Muscle of arm (tissue), 14 donors: Measurements from ENCODE around the gene DYNLT2B. TPM values are rescaled to one million over a fixed set of nuclear protein-coding genes. Genes with fewer than 3 reads are reported as not detected.
"Not testable (repeated sequence)": the region's sequence is repeated elsewhere in the genome, so short reads cannot be mapped to it uniquely, and the experiment has no call there.

Experiments used
- DNase-seq: peaks from one replicate; pipeline ENCODE4 v3.0.0-alpha.2; 2013
- long read RNA-seq, 11 donors: transcript quantifications; one replicate each; lab custom pipeline, GENCODE V29; 2026
- polyA plus RNA-seq, 12 donors: library from polyadenylated mRNA; unstranded; fragments of 120-200 nt; gene quantifications; one replicate each; pipeline ENCODE4 v1.2.1, GENCODE V29; 2013; ENCODE audit not compliant: insufficient read length in 12 of 12

The DYNLT2B gene
- 10 to 100 TPM in 6 of 12 donors, 1 to 10 TPM in 4, not detected in 2; 7.6 to 14.4 (median 10.2) TPM for polyA plus RNA-seq
- long read RNA-seq, donor 1, transcript TCTEX1D2-204 (2 exons, 457 nt), result minor isoform, 5 of 19 reads
- long read RNA-seq, donor 1, transcript TCTEX1D2-201 (5 exons, 673 nt), result major isoform, 10 of 19 reads
- long read RNA-seq, donor 1, partial matches to known transcripts, result 0 of 19 reads
- long read RNA-seq, donor 1, other reads (novel, unspliced or antisense), result 0 of 19 reads
- long read RNA-seq, donor 2, transcript TCTEX1D2-201 (5 exons, 673 nt), result major isoform, 6 of 8 reads
- long read RNA-seq, donor 2, partial matches to known transcripts, result 0 of 8 reads
- long read RNA-seq, donor 2, other reads (novel, unspliced or antisense), result 0 of 8 reads
- long read RNA-seq, donor 3, partial matches to known transcripts, result 0 of 5 reads
- long read RNA-seq, donor 3, other reads (novel, unspliced or antisense), result 0 of 5 reads
- long read RNA-seq, donor 4, partial matches to known transcripts, result 0 of 3 reads
- long read RNA-seq, donor 4, other reads (novel, unspliced or antisense), result 0 of 3 reads
- long read RNA-seq, donor 5, transcript TCTEX1D2-201 (5 exons, 673 nt), result major isoform, 11 of 14 reads
- long read RNA-seq, donor 5, partial matches to known transcripts, result 0 of 14 reads
- long read RNA-seq, donor 5, other reads (novel, unspliced or antisense), result 0 of 14 reads
- long read RNA-seq, donor 6, partial matches to known transcripts, result 0 of 5 reads
- long read RNA-seq, donor 6, other reads (novel, unspliced or antisense), result 0 of 5 reads
- long read RNA-seq, donor 7, partial matches to known transcripts, result 0 of 9 reads
- long read RNA-seq, donor 7, other reads (novel, unspliced or antisense), result 0 of 9 reads
- long read RNA-seq, donor 8, transcript TCTEX1D2-201 (5 exons, 673 nt), result major isoform, 9 of 14 reads
- long read RNA-seq, donor 8, partial matches to known transcripts, result 0 of 14 reads
- long read RNA-seq, donor 8, other reads (novel, unspliced or antisense), result 0 of 14 reads
- long read RNA-seq, donor 9, partial matches to known transcripts, result 0 of 4 reads
- long read RNA-seq, donor 9, other reads (novel, unspliced or antisense), result 0 of 4 reads
- long read RNA-seq, donor 10, partial matches to known transcripts, result 0 of 6 reads
- long read RNA-seq, donor 10, other reads (novel, unspliced or antisense), result 0 of 6 reads
- long read RNA-seq, donor 11, transcript TCTEX1D2-201 (5 exons, 673 nt), result major isoform, 6 of 9 reads
- long read RNA-seq, donor 11, partial matches to known transcripts, result 0 of 9 reads
- long read RNA-seq, donor 11, other reads (novel, unspliced or antisense), result 0 of 9 reads

DNA sequence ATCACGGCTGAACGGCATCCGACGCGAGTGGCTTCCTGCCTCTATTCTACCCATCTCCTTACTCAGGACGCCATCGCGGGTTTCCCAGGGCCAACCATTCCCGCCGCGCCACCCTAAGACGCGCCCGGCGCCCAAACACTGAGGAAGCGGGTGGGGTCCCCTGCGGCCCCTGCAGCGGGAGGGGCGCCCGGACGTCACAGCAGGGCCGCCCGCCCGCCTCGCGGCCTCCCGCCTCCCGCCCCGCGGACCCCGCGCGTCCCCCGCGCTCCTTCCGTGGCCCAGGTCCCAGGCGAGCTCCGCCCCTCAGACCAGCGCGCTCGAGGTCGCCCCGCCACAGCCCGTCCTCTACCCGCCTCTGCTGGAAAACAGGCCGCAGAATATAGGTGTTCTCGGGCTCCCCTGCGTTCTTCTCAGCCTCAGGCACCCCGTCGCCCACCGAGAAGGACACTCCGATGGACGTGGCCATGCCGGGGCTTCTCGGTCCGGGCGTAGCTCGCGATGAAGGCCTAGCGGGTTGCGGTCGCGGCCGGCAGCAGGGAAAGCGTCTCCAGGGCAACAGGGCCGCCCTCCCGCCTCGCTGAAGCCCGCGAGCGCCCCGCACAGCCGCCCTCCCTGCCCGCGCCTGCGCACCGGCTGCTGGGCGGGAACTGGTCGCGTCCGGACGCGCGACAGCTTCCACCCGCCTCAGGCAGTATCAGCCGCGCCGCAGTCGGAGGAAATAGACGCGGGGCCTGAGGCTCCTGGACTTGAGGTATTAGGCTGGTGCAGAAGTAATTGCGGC is at the start of gene DYNLT2B:
TSS of gene DYNLT2B (minus strand) at position 554 of the 781 bp plus-strand sequence. CDS start at position 466, 88 bp downstream.
- DNase-seq, result peak; percentile 91

DNA sequence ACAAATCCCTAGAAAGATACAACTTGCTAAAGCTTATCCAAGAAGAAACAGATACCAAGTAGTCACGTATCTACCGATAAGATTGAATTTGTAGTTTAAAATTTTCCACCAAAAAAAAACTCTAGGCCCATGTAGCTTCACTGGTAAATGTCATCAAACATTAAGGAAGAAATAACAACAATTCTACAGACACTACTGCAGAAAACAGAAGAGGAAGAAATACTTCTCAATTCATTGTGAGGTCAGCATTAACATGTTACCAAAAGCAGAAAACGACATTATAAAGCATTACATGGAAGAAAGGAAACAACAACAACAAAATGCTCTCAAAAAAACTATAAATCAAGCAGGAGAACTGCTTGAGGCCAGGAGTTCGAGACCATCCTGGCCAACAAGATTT is 47.7 kb upstream of the DYNLT2B start:
- no peak for DNase-seq

DNA sequence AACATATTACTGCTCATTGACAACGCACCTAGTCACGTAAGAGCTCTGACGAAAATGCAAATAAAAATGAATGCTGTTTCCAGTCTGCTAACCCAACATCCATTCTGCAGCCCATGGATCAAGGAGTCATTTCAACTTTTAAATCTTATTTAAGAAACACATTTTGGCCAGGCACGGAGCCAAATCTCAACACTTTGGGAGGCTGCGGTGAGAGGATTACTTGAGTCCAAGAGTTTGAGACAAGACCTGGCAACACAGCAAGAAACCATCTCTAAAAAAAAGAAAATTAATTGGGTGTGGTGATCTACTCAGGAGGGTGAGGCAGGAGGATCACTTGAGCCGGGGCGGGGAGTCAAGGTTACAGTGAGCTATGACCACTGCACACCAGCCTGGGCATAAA is 42.5 kb upstream of the DYNLT2B start:
- no peak for DNase-seq

DNA sequence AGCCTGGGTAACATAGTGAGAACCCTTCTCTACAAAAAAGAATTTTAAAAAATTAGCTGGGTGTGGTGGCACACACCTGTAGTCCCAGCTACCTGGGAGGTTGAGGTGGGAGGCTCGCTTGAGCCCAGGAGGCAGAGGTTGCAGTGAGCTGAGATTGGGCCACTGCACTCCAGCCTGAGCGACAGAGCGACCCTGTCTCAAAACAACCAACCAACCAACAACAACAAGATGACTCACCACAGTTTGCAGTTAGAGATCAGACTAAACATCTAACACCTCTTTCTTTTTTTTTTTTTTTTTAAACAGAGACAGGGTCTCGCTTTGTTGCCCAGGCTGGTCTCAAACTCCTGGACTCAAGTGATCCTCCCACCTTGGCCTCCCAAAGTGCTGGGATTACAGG is 40.5 kb upstream of the DYNLT2B start:
- DNase-seq, result not testable (repeated sequence)

DNA sequence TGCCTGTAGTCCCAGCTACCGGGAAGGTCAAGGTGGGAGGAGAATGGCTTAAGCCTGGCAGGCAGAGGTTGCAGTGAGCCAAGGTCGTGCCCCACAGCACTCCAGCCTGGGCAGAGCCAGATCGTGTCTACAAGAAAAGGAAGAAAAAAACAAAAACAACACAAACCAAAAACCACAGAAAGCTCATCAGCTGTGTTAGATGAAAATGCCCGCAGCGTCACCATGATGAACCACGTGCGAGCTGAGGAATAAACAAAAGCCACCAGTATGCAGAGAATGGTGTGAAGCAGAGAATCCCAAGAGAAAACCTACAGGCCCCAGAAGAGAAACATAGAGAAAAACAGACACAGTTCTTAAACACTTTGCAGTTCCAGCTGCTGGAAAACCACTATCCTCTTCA is 39.9 kb upstream of the DYNLT2B start:
- no peak for DNase-seq

- DNase-seq, result no peak
Measured at GRCh38 chr3:196356556-196356955, 38.5 kb upstream of the DYNLT2B start.

GRCh38 chr3:196355668-196356067 is 37.6 kb upstream of the DYNLT2B start:
- no peak for DNase-seq

DNA sequence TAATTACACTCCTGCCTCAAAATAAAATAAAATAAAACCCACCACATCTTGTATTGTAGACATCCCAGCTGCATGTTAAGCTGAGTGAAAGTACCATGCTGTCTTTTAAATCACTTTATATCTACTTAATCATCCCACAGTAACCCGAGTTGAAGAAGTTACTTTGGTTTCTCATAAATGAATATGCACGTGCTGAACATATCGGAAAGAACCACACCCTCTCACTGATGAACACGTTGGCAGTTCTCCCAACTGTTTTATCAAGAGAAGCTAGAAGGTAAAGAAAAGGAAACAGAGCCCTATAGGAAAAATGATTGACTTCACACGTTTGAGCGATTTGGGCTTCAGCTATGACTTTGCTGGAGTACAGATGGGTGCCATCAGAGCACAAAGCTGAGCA is 36.1 kb upstream of the DYNLT2B start:
- no peak for DNase-seq

GRCh38 chr3:196351541-196351940 is 33.5 kb upstream of the DYNLT2B start:
- no peak for DNase-seq

- DNase-seq, result no peak
Measured at GRCh38 chr3:196350067-196350466, 32.0 kb upstream of the DYNLT2B start.

- no peak for DNase-seq
Measured at GRCh38 chr3:196348698-196349097, 30.7 kb upstream of the DYNLT2B start.

DNA sequence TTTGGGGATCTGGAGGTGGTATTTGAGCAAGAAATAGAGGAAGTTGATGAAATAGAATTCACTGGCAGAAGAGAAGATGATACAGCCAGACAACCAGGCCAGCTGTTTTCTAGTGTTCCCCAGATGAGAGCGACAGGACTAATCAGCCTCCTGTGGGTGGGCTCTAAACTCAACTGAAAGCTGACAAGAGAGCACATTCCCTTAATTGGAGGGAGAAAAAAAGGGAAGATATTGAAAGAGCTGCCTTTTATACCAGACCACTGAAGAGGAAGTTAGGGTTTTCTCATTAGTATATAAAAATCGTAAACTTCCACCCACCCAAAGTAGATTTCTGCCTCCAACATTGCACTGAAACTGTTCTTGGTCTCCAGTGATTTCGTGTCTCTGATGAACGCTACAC is 26.6 kb upstream of the DYNLT2B start:
- DNase-seq, result no peak

GRCh38 chr3:196343917-196344316 is 25.9 kb upstream of the DYNLT2B start:
- DNase-seq, result not testable (repeated sequence)

- DNase-seq, result no peak
Measured at GRCh38 chr3:196341137-196341536, 23.1 kb upstream of the DYNLT2B start.

DNA sequence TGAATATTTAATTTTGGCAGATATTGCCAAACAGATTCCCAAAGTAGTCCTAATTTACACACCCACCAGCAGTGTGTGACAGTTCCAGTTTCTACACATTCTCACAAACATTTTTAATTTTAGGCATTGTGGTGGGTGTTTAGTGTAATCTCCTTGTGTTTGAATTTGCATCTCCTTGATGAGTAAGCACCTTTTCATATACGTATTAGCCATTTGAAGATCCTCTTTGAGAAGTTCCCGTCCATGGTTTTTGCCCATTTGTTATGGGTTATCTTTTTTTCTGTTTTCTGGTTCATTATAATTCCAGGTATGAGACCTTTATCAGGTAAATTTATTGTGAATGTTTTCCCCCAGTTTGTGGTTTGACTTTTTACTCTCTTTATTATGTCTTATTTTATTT is 22.4 kb upstream of the DYNLT2B start:
- no peak for DNase-seq

GRCh38 chr3:196339493-196340254 is 21.6 kb upstream of the DYNLT2B start:
- no peak for DNase-seq

DNA sequence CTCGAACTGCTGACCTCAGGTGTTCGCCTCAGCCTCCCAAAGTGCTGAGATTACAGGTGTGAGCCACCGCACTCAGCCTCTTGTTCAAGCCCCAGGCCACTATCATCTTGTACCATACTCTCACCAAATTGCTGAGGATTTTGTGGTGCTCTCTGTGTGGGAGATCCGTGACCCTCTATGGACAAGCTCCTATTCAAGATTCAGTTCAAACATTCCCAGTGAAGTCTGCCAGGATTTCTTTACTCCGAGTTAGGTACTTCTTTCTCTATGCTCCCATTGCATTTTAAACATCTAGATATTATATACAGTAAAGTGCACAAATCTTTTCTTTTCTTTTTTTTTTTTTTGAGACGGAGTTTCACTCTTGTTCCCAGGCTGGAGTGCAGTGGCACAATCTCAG is 21.0 kb upstream of the DYNLT2B start:
- DNase-seq, result no peak

DNA sequence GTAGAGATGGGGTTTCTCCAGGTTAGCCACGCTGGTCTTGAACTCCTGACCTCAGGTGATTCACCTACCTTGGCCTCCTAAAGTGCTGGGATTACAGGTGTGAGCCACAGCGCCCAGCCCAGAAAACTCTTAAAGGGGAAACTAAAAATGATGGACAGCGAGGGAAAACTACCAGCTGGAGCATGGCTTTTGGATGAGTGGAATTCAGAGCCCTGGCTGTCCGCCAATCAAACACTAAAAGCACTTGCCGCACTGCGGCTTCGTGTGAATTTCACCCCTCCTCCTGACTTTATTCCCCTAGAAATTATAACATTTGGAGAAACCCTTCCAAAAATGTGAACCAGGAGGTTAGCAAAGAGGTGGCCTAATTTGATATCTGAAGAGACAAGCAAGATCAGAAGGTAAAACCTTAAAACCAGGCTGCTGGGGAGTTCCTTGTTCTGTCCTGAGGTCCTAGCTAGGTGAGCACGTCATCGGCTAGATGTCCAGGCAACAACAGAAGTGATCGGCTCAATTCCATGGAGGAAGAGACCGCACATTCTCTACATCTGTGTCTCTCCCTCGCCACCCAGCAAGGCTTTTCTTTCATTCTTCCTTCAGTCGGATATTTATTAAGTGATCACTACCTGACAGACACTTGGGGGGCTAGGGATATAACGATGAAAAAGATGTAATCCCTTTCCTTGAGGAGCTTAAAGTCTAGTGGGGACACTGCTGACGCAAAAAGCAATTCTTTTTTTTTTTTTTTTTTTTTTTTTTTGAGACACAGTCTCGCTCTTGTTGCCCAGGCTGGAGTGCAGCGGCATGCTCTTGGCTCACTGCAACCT is 18.5 kb upstream of the DYNLT2B start:
- DNase-seq, result no peak

GRCh38 chr3:196335503-196335948 is 17.5 kb upstream of the DYNLT2B start:
- DNase-seq, result no peak
